SH-SY5Y (cell line): Measurements from ENCODE around the gene CENPT.

Experiments
- GATA2 ChIP-seq: IDR thresholded peaks from 2 replicates; pipeline ENCODE4 v1.6.1; 2011; ENCODE audit warnings: mild to moderate bottlenecking, low read depth, low read length
- GATA3 ChIP-seq: IDR thresholded peaks from 2 replicates; pipeline ENCODE4 v1.6.1; 2011; ENCODE audit warnings: low read depth, mild to moderate bottlenecking, low read length, moderate library complexity

DNA sequence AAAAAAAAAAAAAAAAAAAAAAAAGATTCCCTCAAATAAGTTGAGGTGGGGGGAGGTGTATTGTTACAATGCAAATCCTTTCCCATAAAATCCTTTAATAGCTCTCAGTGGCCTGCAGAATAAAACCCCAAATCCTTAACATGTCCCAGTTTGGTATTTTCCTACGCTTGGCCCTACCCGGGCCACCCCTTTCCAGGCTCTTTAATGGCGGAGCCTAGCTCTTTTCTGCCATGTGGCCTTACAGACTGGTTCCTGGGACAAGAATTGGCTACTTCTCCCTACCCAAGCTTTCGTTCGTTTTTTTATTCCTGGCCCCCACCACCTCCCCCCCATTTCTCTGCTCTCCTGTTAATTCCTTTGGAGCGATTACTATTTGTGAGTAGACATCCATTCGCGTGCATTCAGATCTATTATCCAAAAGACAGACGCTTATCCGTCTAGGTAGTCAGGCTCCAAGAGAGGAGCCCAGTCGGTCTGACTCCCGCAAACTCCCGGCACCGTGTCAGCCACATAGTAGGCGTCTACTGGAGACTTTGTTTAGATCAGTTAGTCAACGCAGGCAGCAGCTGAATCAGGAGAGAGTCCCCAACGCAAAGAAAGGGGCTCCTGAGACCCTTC is 6.2 kb downstream of the CENPT start:
- TF ChIP-seq GATA2 (no peak), GATA3 (no peak)
